GM12878 (cell line): ENCODE results near the gene FFAR1. TPM values are rescaled to one million over a fixed set of nuclear protein-coding genes. Genes with fewer than 3 reads are reported as not detected.

Experiments used
- ATAC-seq: fragments of 200-7000 bp; cut with Tn5 transposase; 3 replicates; pipeline ENCODE4 v1.9.1; 2020; ENCODE audit warnings: mild to moderate bottlenecking, moderate library complexity
- BruUV-seq: library from RNA; stranded (reverse); fragments of 400-500 nt; replicated peaks from 2 replicates; lab custom pipeline; 2021; lab: Mats Ljungman, UMichigan
- CTCF ChIA-PET: fragments of 300-600 bp; sonication (Branson Sonifier 250); formaldehyde crosslinking; extraction: SDS; loops from one replicate; lab custom pipeline; 2021; ENCODE audit warnings: inconsistent platforms; lab: Yijun Ruan, JAX
- POLR2A ChIA-PET: fragments of 350-600 bp; formaldehyde crosslinking; extraction: SDS; loops from one replicate; lab custom pipeline; 2021; ENCODE audit warnings: inconsistent platforms; lab: Charles Lee
- RAD21 ChIA-PET: fragments of 300-600 bp; sonication (Branson Sonifier 250); formaldehyde crosslinking; loops from one replicate; lab custom pipeline; 2023; ENCODE audit warnings: antibody characterized with exemption; ENCODE audit not compliant: unreplicated experiment; lab: Charles Lee
- SMC1A ChIA-PET: fragments of 300-600 bp; sonication (Branson Sonifier 250); formaldehyde crosslinking; loops from one replicate; lab custom pipeline; 2023; ENCODE audit not compliant: unreplicated experiment, uncharacterized antibody; lab: Charles Lee
- DNase-seq: peaks from one replicate; pipeline ENCODE4 v3.0.0-alpha.2; 2011; ENCODE audit warnings: low read depth, low spot score
- FAIRE-seq: peaks from 3 replicates; lab custom pipeline; 2011; peaks lifted over from hg19 to GRCh38; lab: Jason Lieb, UNC
- H2AFZ ChIP-seq: 2 replicates; pipeline ENCODE4 v1.6.0; 2011; ENCODE audit warnings: low read depth, low read length, control low read depth; ENCODE audit not compliant: control insufficient read depth
- H3K27ac ChIP-seq: 2 replicates; pipeline ENCODE4 v1.5.1; 2011; ENCODE audit warnings: control low read depth; ENCODE audit not compliant: control insufficient read depth, insufficient read depth
- H3K27me3 ChIP-seq, 2 experiments: replicated peaks in 1 of 2; 2 replicates each; pipeline versions ENCODE4 v1.6.0 to v1.6.1; 2011; ENCODE audit warnings: low read length in 1 of 2; ENCODE audit not compliant: control insufficient read depth in 2 of 2, insufficient read depth in 2 of 2
- H3K36me3 ChIP-seq, 2 experiments: 2 replicates each; pipeline ENCODE4 v1.5.1; 2011; ENCODE audit warnings: low read length in 1 of 2; ENCODE audit not compliant: control insufficient read depth in 2 of 2, insufficient read depth in 2 of 2
- H3K4me1 ChIP-seq: 2 replicates; pipeline ENCODE4 v1.6.1; 2011; ENCODE audit warnings: mild to moderate bottlenecking, low read length, moderate library complexity, mixed read lengths; ENCODE audit not compliant: control insufficient read depth, insufficient read depth
- H3K4me2 ChIP-seq: 2 replicates; pipeline ENCODE4 v1.6.0; 2011; ENCODE audit warnings: control low read depth; ENCODE audit not compliant: control insufficient read depth, insufficient read depth
- H3K4me3 ChIP-seq: fragments of 200-600 bp; sonication (generic); 2 replicates; pipeline ENCODE4 v1.5.1; 2016
- H3K79me2 ChIP-seq: 2 replicates; pipeline ENCODE4 v1.6.0; 2011; ENCODE audit warnings: low read length; ENCODE audit not compliant: control insufficient read depth, insufficient read depth
- H3K9ac ChIP-seq: 2 replicates; pipeline ENCODE4 v1.8.0; 2011; ENCODE audit warnings: low read length, control low read depth, mixed read lengths; ENCODE audit not compliant: control insufficient read depth, insufficient read depth
- H3K9me3 ChIP-seq: replicated peaks from 3 replicates; pipeline ENCODE4 v1.5.1; 2011; ENCODE audit warnings: mild to moderate bottlenecking, low read length; ENCODE audit not compliant: control insufficient read depth, insufficient read depth
- H4K20me1 ChIP-seq: 2 replicates; pipeline ENCODE4 v1.6.0; 2011; ENCODE audit not compliant: control insufficient read depth, insufficient read depth
- KAT2A ChIP-seq: conservative IDR thresholded peaks from 2 replicates; pipeline ENCODE4 v1.6.1; 2011; ENCODE audit warnings: low read depth, low read length; ENCODE audit not compliant: control insufficient read depth
- MEF2B ChIP-seq: fragments of 450-650 bp; IDR thresholded peaks from 2 replicates; pipeline ENCODE4 v1.6.1; 2018; ENCODE audit warnings: mild to moderate bottlenecking, moderate library complexity; ENCODE audit not compliant: partially characterized antibody, poor library complexity, severe bottlenecking
- NFXL1 ChIP-seq: fragments of 450-650 bp; IDR thresholded peaks from 2 replicates; pipeline ENCODE4 v1.6.1; 2017; ENCODE audit warnings: antibody characterized with exemption, mild to moderate bottlenecking, borderline replicate concordance
- NR2F1 ChIP-seq: fragments of 450-650 bp; conservative IDR thresholded peaks from 2 replicates; pipeline ENCODE4 v1.6.1; 2017; ENCODE audit warnings: mild to moderate bottlenecking
- PBX3 ChIP-seq: IDR thresholded peaks from 2 replicates; pipeline ENCODE4 v1.6.1; 2011; ENCODE audit warnings: mild to moderate bottlenecking, low read depth, low read length, moderate library complexity; ENCODE audit not compliant: insufficient replicate concordance
- POLR2AphosphoS2 ChIP-seq: IDR thresholded peaks from 2 replicates; pipeline ENCODE4 v1.6.1; 2011; ENCODE audit warnings: low read depth, mild to moderate bottlenecking, low read length, improper control_type of control experiment, moderate library complexity
- POU2F2 ChIP-seq: IDR thresholded peaks from 3 replicates; pipeline ENCODE4 v1.6.1; 2011; ENCODE audit warnings: low read depth, mild to moderate bottlenecking, low read length, borderline replicate concordance
- SIN3A ChIP-seq: IDR thresholded peaks from 2 replicates; pipeline ENCODE4 v1.6.1; 2012; ENCODE audit warnings: low read depth, low read length, improper control_type of control experiment
- SMAD5 ChIP-seq: IDR thresholded peaks from 2 replicates; pipeline ENCODE4 v1.6.1; 2016; ENCODE audit warnings: antibody characterized with exemption, low read depth
- SUZ12 ChIP-seq: fragments of 200-600 bp; sonication (generic); IDR thresholded peaks from one replicate; pipeline ENCODE4 v1.6.1; 2018; ENCODE audit warnings: antibody characterized with exemption, mild to moderate bottlenecking; ENCODE audit not compliant: unreplicated experiment
- YBX1 ChIP-seq: fragments of 450-650 bp; IDR thresholded peaks from 2 replicates; pipeline ENCODE4 v1.6.1; 2016; ENCODE audit warnings: antibody characterized with exemption
- ZNF592 ChIP-seq: fragments of 450-650 bp; IDR thresholded peaks from 2 replicates; pipeline ENCODE4 v1.6.1; 2017; ENCODE audit warnings: mild to moderate bottlenecking, moderate library complexity
- ZNF687 ChIP-seq: fragments of 450-650 bp; IDR thresholded peaks from 2 replicates; pipeline ENCODE4 v1.6.1; 2017; ENCODE audit warnings: mild to moderate bottlenecking, moderate library complexity
- WGBS: methylation state at CpG from one replicate; pipeline ENCODE4 v1.1.6; 2016; ENCODE audit warnings: low lambda C conversion rate; ENCODE audit not compliant: insufficient replicate concordance, insufficient coverage; ENCODE audit errors: missing lambda C conversion rate; 5-methylcytosine and 5-hydroxymethylcytosine counted together
- in situ Hi-C: fragments of 300-500 bp; cut with MboI; formaldehyde crosslinking; loops from 9 replicates; pipeline ENCODE4 v1.14.3; 2018; ENCODE audit warnings: mixed read lengths
- intact Hi-C: fragments of 100-400 bp; cut with micrococcal nuclease; formaldehyde crosslinking; loops from one replicate; pipeline ENCODE4 v1.14.2; 2022; ENCODE audit not compliant: unreplicated experiment
- polyA plus RNA-seq, 11 experiments: library from polyadenylated mRNA; depleted of rRNA in 4 of 11; unstranded in 6 of 11; stranded (reverse) in 5 of 11; fragments of >200 nt; fragmentation: Nextera tagmentation in 4 of 11; fragmentation: Illumina TruSeq in 1 of 11; extraction: Ambion mirVana in 4 of 11; extraction: Trizol in 1 of 11; gene quantifications; 1 replicate in 1 of 11; 2 replicates in 10 of 11; pipeline versions ENCODE4 v1.2.1 to v1.2.3, GENCODE V29; 2011 to 2016; ENCODE audit warnings: inconsistent platforms in 2 of 11, missing spikeins in 2 of 11, low read depth in 1 of 11
- total RNA-seq, 4 experiments: library from RNA; depleted of rRNA in 3 of 4; stranded (reverse); fragments of >200 nt in 3 of 4; fragmentation: Illumina TruSeq in 1 of 4; extraction: Trizol in 1 of 4; gene quantifications; 2 replicates each; pipeline versions ENCODE4 v1.2.1 to v1.2.3, GENCODE V29; 2013 to 2021

The FFAR1 gene
- total and polyA plus RNA-seq, 10 of the 15 experiments (the other 5 are each of a cell fraction or from before 2014, with no cell fraction given): 0.05 to 0.62 (median 0.14) TPM; not detected in 2

- Histone ChIP-seq H4K20me1 (no peaks in the 10 kb centered on the region), H3K4me1 (peaks cover 11% of the 10 kb centered on the region), H3K9ac (no peak overlapping the region), H3K27ac (no peak overlapping the region), H3K79me2 (no peaks in the 10 kb centered on the region), H3K4me2 (no peak overlapping the region), H3K4me3 (no peak overlapping the region), H3K27me3 (no peaks in the 10 kb centered on the region), H2AFZ (no peak overlapping the region), H3K36me3 (no peaks in the 10 kb centered on the region), H3K9me3 (no peaks in the 10 kb centered on the region)
- FAIRE-seq: no peak
- POLR2A ChIA-PET: no interaction called here
- RAD21 ChIA-PET: no interaction called here
- CTCF ChIA-PET: interaction anchor here (0.7 kb wide), 1 partner anchor 11 kb away, joined by 4 read pairs; no protein-coding TSS in a partner anchor
- SMC1A ChIA-PET: no interaction called here
- no peak for ATAC-seq
- BruUV-seq: no TSS peak
- in situ Hi-C loops (no loop called here), intact Hi-C loops (no loop called here)
- WGBS: 84% methylated on average over 2 of the region's 2 CpGs
- no peak for DNase-seq
- TF ChIP-seq MEF2B (no peak), POU2F2 (no peak), SUZ12 (no peak), SIN3A (no peak), ZNF687 (no peak), KAT2A (no peak), NR2F1 (no peak), ZNF592 (no peak), SMAD5 (no peak), NFXL1 (no peak), PBX3 (no peak), POLR2AphosphoS2 (no peak), YBX1 (no peak)
Measured at GRCh38 chr19:35301961-35302360, 45.7 kb upstream of the FFAR1 start.
